Measurements from ENCODE around the gene NOX5.

NOX5 gene

GRCh38 chr15:68990992-68991500 lies 23.4 kb upstream of the NOX5 start:
- DNase-seq (ENCODE audit: low read depth in 2 of 2, low spot score in 1 of 2): no peak

GRCh38 chr15:68991723-68992122 lies 22.8 kb upstream of the NOX5 start:
- no peak for DNase-seq (ENCODE audit: low read depth in 2 of 2, low spot score in 1 of 2)

GRCh38 chr15:68992696-68993095 lies 21.8 kb upstream of the NOX5 start:
- DNase-seq (ENCODE audit: low read depth in 2 of 2, low spot score in 1 of 2): no peak

GRCh38 chr15:68993276-68993675 lies 21.2 kb upstream of the NOX5 start:
- DNase-seq (ENCODE audit: low read depth in 2 of 2, low spot score in 1 of 2): no peak

- DNase-seq (ENCODE audit: low read depth in 2 of 2, low spot score in 1 of 2): no peak
Observed at GRCh38 chr15:68994149-68994548, 20.3 kb upstream of the NOX5 start.

GRCh38 chr15:68994981-68995761 lies 19.3 kb upstream of the NOX5 start:
- DNase-seq (ENCODE audit: low read depth in 2 of 2, low spot score in 1 of 2): no peak

- DNase-seq (ENCODE audit: low read depth in 2 of 2, low spot score in 1 of 2): no peak
Observed at GRCh38 chr15:68997050-68997449, 17.4 kb upstream of the NOX5 start.

- no peak for DNase-seq (ENCODE audit: low read depth in 2 of 2, low spot score in 1 of 2)
Observed at GRCh38 chr15:68997930-68998777, 16.3 kb upstream of the NOX5 start.

- no peak for DNase-seq (ENCODE audit: low read depth in 2 of 2, low spot score in 1 of 2)
Observed at GRCh38 chr15:68999091-68999490, 15.4 kb upstream of the NOX5 start.

- DNase-seq (ENCODE audit: low read depth in 2 of 2, low spot score in 1 of 2): no peak
Observed at GRCh38 chr15:69000091-69000490, 14.4 kb upstream of the NOX5 start.

- no peak for DNase-seq (ENCODE audit: low read depth in 2 of 2, low spot score in 1 of 2)
Observed at GRCh38 chr15:69000725-69001503, 13.6 kb upstream of the NOX5 start.

- DNase-seq (ENCODE audit: low read depth in 2 of 2, low spot score in 1 of 2): no peak
Observed at GRCh38 chr15:69002783-69003182, 11.7 kb upstream of the NOX5 start.

- no peak for DNase-seq (ENCODE audit: low read depth in 2 of 2, low spot score in 1 of 2)
Observed at GRCh38 chr15:69004011-69004410, 10.5 kb upstream of the NOX5 start.

- no peak for DNase-seq (ENCODE audit: low read depth in 2 of 2, low spot score in 1 of 2)
Observed at GRCh38 chr15:69008056-69008455, 6.4 kb upstream of the NOX5 start.

- DNase-seq (ENCODE audit: low read depth in 2 of 2, low spot score in 1 of 2): no peak
Observed at GRCh38 chr15:69009341-69009740, 5.2 kb upstream of the NOX5 start.

- no peak for DNase-seq (ENCODE audit: low read depth in 2 of 2, low spot score in 1 of 2)
Observed at GRCh38 chr15:69011641-69012040, 2.9 kb upstream of the NOX5 start.

- no peak for DNase-seq (ENCODE audit: low read depth in 2 of 2, low spot score in 1 of 2)
Observed at GRCh38 chr15:69012761-69013364, 1.6 kb upstream of the NOX5 start.

- DNase-seq (ENCODE audit: low read depth in 2 of 2, low spot score in 1 of 2): no peak
Observed at GRCh38 chr15:69013726-69014406, 629 bp upstream of the NOX5 start.

- DNase-seq (ENCODE audit: low read depth in 2 of 2, low spot score in 1 of 2): no peak
Observed at GRCh38 chr15:69015591-69015990, 1.1 kb downstream of the NOX5 start.

GRCh38 chr15:69016021-69016595 lies 1.6 kb downstream of the NOX5 start:
- DNase-seq (ENCODE audit: low read depth in 2 of 2, low spot score in 1 of 2): no peak

Measured in stimulated activated CD8-positive, alpha-beta memory T cell treated with anti-CD3 and anti-CD28 coated beads, Interleukin-4, amount 100 ng/mL, for 4 hours (primary cell).